Measurements from ENCODE around the gene SYNPO. TPM values are rescaled to one million over a fixed set of nuclear protein-coding genes. Genes with fewer than 3 reads are reported as not detected.

SYNPO gene
- polyA plus RNA-seq, 5 donors: 18.1 to 33.9 (median 21.7) TPM

DNA sequence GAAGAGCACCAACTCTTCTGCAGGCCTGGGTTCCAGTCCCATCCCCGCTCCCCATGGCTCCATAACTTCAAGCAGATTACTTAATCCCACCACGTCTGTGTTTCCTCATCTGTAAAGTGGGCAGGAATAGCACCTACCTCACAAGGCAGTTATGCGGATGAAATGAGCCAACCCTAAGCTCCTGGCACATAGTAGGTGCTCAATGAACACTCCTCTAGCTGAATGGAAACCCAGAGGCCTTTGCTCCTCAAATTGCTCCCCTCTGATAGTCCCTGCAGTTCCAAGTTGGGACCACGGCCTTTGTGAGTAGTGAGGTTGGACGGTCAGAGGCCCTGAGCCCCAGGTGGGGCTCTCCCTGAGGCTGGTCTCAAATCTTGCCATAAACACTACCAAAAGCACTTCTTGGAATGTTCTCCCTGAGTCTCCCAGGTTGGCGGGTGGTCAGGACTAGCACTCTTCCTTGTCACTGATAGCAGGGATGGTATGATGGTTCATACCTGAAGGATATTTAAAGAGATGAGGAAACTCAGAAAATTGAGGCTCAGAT, 35.5 kb upstream of the SYNPO start:
- DNase-seq: no peak

- DNase-seq: no peak
These were observed 34.9 kb upstream of the SYNPO start for GRCh38 chr5:150605546-150605945.

- no peak for DNase-seq
These were observed 34.0 kb upstream of the SYNPO start for GRCh38 chr5:150606476-150606875.

GRCh38 chr5:150607105-150607504, 33.4 kb upstream of the SYNPO start:
- no peak for DNase-seq

DNA sequence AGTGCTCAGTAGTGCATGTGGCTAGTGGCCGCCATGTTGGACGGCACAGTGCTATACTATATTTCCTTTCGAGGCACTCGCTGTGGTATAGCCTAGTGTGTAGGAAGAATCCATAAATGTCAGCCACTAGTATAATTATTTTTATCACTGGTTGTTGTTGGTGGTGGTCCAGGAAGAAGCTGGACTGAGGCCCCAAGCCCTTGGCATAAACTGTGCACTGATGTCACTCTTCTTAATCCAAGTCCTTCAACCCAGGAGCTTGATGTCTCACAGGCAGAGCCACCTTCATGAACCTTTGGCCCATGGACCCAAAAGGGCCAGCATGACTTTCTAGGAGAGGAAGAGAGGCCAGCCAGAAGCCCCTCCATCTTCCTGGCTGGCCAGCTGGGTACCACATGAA, 32.5 kb upstream of the SYNPO start:
- no peak for DNase-seq

- DNase-seq: no peak
These were observed 31.5 kb upstream of the SYNPO start for GRCh38 chr5:150608991-150609390.

DNA sequence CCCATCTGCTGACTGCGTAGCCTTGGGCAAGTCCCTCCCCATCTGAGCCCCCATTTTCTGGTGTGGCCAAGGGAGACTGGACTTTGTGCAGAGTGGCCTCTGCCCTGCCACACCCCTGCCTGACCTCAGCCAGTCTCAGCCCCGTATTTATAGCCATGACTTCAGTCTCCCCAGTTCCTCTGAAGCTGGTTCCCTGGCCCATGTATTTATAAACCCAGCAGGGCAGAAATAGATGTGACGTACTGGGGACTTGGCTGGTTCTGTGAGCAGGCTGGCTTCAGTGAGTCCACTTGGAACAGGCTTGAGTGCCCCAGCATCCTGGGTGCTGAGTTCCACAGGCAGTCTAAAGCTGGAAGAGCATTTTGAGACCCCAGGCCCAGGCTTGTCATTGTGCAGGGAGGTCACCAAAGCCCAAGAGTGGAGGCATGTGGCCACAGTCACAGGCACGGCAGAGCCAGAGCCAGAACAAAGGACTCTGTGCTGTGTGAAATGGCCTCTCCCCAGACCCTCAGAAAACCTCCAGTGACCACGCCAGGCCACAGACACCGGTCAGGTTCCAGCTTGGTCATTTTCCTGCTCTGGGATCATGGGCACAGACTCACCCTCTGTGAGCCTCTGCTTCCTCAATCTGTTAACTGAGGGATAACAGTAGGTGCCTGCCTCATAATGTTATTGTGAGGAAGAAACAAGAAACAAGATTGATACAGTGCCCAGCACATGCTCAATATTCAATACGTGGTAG, 30.4 kb upstream of the SYNPO start:
- DNase-seq: no peak

DNA sequence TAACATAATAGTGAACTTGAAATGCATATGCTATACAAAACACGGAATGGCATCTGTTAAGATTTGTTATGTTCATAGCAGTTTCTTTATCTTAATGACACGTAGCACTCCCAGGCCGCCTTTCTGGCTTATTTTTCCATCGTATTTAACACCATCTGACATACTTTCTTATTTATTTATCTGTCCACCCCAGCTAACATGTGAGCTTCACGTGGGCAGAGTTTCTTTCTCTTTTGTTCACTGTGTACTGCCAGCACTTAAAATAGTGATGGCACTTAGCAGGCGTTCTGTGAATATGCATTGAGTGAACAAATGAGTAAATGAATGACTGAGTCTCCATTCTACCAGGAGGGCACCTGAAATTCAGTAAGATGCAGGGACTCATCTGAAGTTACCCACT, 29.4 kb upstream of the SYNPO start:
- DNase-seq: no peak

- DNase-seq: no peak
These were observed 28.1 kb upstream of the SYNPO start for GRCh38 chr5:150612405-150612804.

- DNase-seq: no peak
These were observed 27.4 kb upstream of the SYNPO start for GRCh38 chr5:150612905-150613670.

DNA sequence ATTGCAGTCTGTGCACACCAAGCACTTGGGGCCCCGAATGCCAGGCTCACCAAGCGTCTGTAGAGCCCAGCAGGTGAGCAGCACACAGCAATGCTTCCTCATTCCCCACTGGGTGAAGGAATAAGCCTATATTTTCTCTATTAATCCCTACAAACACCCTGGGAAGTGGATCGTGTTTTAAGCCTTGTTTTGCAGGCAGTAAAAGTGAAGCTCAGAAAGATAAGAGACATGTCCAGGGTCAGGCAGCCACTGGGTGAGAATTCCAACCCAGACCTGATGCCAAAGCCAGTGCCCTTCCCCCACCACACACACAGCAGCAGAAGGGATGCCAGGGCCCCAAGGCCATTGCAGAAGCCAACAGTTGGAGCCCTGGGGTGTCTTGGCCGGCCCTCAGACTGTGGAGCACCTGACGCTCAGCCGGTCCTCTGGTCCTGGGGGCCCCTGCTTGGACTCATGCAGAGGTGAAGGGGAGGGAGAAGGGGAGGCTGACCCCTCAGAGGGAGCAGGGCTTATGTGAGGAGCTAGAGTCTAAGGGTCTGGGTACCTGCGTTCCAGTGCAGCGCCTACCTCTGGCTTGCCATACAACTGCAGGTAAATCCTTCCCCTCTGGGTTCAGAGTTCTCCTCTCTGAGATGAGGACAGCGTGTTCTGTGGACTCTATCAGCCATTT, 26.3 kb upstream of the SYNPO start:
- no peak for DNase-seq

- DNase-seq: no peak
These were observed 25.8 kb upstream of the SYNPO start for GRCh38 chr5:150614661-150615060.

DNA sequence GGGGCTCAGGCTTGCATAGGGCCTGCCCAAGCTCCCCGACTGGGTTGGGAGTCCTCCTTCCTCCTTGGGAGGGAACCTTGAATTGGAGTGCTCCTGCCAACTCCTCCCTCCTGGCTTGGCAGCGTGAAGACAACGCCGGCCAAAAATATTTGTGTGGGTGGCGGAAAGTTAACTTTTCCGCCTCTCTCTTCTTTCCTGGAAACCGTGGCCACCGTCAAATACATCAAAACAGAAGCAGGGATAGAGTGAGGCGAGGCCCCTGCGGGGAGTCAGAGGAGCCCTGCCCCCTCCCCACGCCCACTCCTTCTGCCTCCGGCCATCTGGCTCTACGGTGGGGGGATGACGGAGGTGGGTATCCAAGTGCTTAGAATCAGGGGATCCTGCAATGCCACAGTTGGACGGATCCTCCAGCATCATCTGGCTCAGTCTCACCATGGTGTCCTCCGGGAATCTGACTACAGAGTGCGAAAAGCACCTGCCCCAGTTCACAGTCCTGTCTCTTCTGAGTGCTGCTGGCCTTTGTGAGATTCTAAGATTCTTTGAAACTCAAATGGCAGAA, 25.2 kb upstream of the SYNPO start:
- DNase-seq: no peak

DNA sequence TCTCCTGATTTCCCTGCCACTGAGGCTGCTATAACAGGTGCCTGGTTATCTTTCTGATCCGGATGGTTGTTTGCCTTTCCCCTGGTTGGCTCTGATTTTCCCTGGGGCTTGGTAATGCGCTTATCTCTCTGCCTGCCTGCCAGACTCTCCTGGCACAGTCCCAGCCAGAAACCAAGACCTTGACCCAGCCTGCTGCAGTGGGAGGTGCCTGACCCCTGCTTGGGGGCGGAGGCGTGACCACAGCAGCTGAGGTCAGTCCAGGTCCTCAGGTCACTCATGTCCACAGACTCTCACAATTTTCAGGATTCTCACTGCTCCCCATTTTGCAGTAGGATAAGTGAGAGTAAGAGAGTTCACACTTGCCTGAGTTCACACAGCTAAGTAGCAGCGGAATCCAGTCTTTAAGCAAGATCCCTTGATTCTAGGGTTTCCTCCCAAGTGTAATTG, 24.4 kb upstream of the SYNPO start:
- DNase-seq: no peak

DNA sequence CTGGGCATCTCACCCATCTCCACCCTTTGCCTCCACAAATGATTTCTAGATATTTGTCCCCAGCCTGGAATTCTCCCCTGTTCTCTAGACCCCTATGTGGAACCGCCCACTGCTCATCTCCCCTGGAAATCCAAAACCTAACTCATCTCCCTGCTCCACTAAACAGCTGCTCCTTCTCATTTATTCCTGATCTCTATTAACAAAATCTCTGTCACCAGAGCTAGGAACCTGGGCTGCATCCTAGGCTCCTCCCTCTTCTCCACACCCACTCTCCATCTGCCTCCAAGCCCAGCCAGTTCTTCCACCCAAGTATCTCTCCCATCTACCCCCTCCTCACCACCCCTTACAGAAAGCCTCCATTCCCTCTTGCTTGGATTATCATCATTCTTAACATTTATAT, 24.0 kb upstream of the SYNPO start:
- no peak for DNase-seq

DNA sequence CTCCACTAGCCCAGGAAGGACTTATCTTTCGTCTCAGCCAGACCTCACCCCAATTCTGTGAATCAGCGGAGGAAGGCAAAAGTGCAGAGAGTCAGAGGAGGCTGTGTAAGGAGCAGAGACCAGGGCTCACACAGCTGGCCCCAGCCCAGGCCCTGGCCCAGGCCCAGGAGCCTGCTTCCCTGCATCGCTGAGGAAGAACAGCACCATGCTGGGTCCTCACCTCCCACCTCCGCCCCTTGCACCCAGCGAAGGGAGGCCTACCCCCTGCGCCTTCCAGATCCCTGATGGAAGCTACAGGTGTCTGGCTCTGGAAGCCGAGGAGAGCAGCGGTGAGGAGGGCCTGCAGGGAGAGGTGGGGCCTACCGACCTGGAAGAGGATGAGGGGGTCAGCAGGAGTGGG, 22.3 kb upstream of the SYNPO start:
- no peak for DNase-seq

- DNase-seq: peak; percentile 90 to 94
These were observed 21.7 kb upstream of the SYNPO start for GRCh38 chr5:150618588-150619281.

GRCh38 chr5:150619359-150620230, 20.9 kb upstream of the SYNPO start:
- peak in 1 of 2 donors; percentile 67 for DNase-seq

GRCh38 chr5:150621301-150621700, 19.2 kb upstream of the SYNPO start:
- DNase-seq: no peak

- no peak for DNase-seq
These were observed 18.3 kb upstream of the SYNPO start for GRCh38 chr5:150622157-150622556.
